ENCODE results near the gene USP34. TPM values are rescaled to one million over a fixed set of nuclear protein-coding genes. Genes with fewer than 3 reads are reported as not detected.

Gene USP34
- total and polyA plus RNA-seq, 4 donors, result 13.4 to 82.7 (median 51.1) TPM

GRCh38 chr2:61420991-61421544, 49.8 kb downstream of the USP34 start:
- TF ChIP-seq JUND (IDR thresholded peaks at IDR 0.05), result no peak
- no peak for TF ChIP-seq TAF1 (conservative IDR thresholded peaks at IDR 0.05)
- no peak for TF ChIP-seq HNF4A (conservative IDR thresholded peaks at IDR 0.05)
- TF ChIP-seq RAD21 (IDR thresholded peaks at IDR 0.05), result no peak
- no peak for TF ChIP-seq MAX (IDR thresholded peaks at IDR 0.05)
- no peak for TF ChIP-seq CTCF (IDR thresholded peaks at IDR 0.05; ENCODE audit: low read depth, low read length, missing input control)
- no peaks in the 10 kb centered on the region for H3K36me3 ChIP-seq (ENCODE audit: control insufficient read depth in 4 of 4, insufficient read depth in 3 of 4, low read depth in 1 of 4, low read length in 3 of 4)
- H3K27ac ChIP-seq (ENCODE audit: low read depth in 1 of 2, low read length in 2 of 2), result no peak overlapping the region
- H3K4me1 ChIP-seq (ENCODE audit: control insufficient read depth in 4 of 4, insufficient read depth in 4 of 4, low read length in 3 of 4), result peaks cover 1 to 20% (median 13%) of the 10 kb centered on the region in 4 donors
- no peak for DNase-seq (ENCODE audit: low spot score)
- WGBS, result 81% methylated on average over 3 of the region's 3 CpGs
- no peaks in the 10 kb centered on the region for H3K9me3 ChIP-seq (ENCODE audit: control insufficient read depth in 4 of 4, low read length in 3 of 4)
- no peak overlapping the region for H3K9ac ChIP-seq (ENCODE audit: low read depth in 1 of 2, low read length in 2 of 2)
- H3K27me3 ChIP-seq (ENCODE audit: control insufficient read depth in 4 of 4, insufficient read depth in 4 of 4, low read length in 3 of 4), result no peaks in the 10 kb centered on the region
- no peak overlapping the region for H3K4me3 ChIP-seq (ENCODE audit: low read depth in 1 of 3, low read length in 3 of 3)

GRCh38 chr2:61419570-61419969, 51.3 kb downstream of the USP34 start:
- Histone ChIP-seq H3K9me3 (ENCODE audit: control insufficient read depth in 4 of 4, low read length in 3 of 4) (no peaks in the 10 kb centered on the region), H3K4me1 (ENCODE audit: control insufficient read depth in 4 of 4, insufficient read depth in 4 of 4, low read length in 3 of 4) (peaks cover 1 to 20% (median 12%) of the 10 kb centered on the region in 4 donors), H3K27me3 (ENCODE audit: control insufficient read depth in 4 of 4, insufficient read depth in 4 of 4, low read length in 3 of 4) (no peaks in the 10 kb centered on the region), H3K36me3 (ENCODE audit: control insufficient read depth in 4 of 4, insufficient read depth in 3 of 4, low read depth in 1 of 4, low read length in 3 of 4) (no peaks in the 10 kb centered on the region), H3K27ac (ENCODE audit: low read depth in 1 of 2, low read length in 2 of 2) (no peak overlapping the region), H3K9ac (ENCODE audit: low read depth in 1 of 2, low read length in 2 of 2) (no peak overlapping the region), H3K4me3 (ENCODE audit: low read depth in 1 of 3, low read length in 3 of 3) (no peak overlapping the region)
- TF ChIP-seq GABPA (IDR thresholded peaks at IDR 0.05 in 1 of 2, conservative IDR thresholded peaks at IDR 0.05 in 1 of 2) (no peak), ATF3 (IDR thresholded peaks at IDR 0.05) (no peak), FOXA1 (IDR thresholded peaks at IDR 0.05) (no peak), SP1 (IDR thresholded peaks at IDR 0.05) (no peak), FOXA2 (IDR thresholded peaks at IDR 0.05) (peak; percentile 30), RAD21 (IDR thresholded peaks at IDR 0.05) (peak in 1 of 2 donors; percentile 14)
- DNase-seq (ENCODE audit: low spot score), result no peak

- no peaks in the 10 kb centered on the region for H3K27me3 ChIP-seq (ENCODE audit: control insufficient read depth in 4 of 4, insufficient read depth in 4 of 4, low read length in 3 of 4)
- no peak for DNase-seq (ENCODE audit: low spot score)
- no peak overlapping the region for H3K27ac ChIP-seq (ENCODE audit: low read depth in 1 of 2, low read length in 2 of 2)
- TF ChIP-seq RXRA (IDR thresholded peaks at IDR 0.05) (no peak), RAD21 (IDR thresholded peaks at IDR 0.05) (no peak), FOXA2 (IDR thresholded peaks at IDR 0.05) (no peak), EGR1 (IDR thresholded peaks at IDR 0.05; ENCODE audit: low read depth in 2 of 2) (no peak), TAF1 (conservative IDR thresholded peaks at IDR 0.05) (no peak), FOXA1 (IDR thresholded peaks at IDR 0.05) (no peak), GABPA (IDR thresholded peaks at IDR 0.05 in 1 of 2, conservative IDR thresholded peaks at IDR 0.05 in 1 of 2) (no peak), SP1 (IDR thresholded peaks at IDR 0.05) (no peak), JUND (IDR thresholded peaks at IDR 0.05) (no peak), MAX (IDR thresholded peaks at IDR 0.05) (no peak), HNF4G (IDR thresholded peaks at IDR 0.05) (no peak), REST (IDR thresholded peaks at IDR 0.05) (no peak), HNF4A (conservative IDR thresholded peaks at IDR 0.05) (no peak), CTCF (IDR thresholded peaks at IDR 0.05; ENCODE audit: low read depth, low read length, missing input control) (no peak), YY1 (IDR thresholded peaks at IDR 0.05) (no peak), NR2F2 (IDR thresholded peaks at IDR 0.05) (no peak)
- no peaks in the 10 kb centered on the region for H3K36me3 ChIP-seq (ENCODE audit: control insufficient read depth in 4 of 4, insufficient read depth in 3 of 4, low read depth in 1 of 4, low read length in 3 of 4)
- peaks cover 1 to 20% (median 12%) of the 10 kb centered on the region in 4 donors for H3K4me1 ChIP-seq (ENCODE audit: control insufficient read depth in 4 of 4, insufficient read depth in 4 of 4, low read length in 3 of 4)
- no peak overlapping the region for H3K9ac ChIP-seq (ENCODE audit: low read depth in 1 of 2, low read length in 2 of 2)
- 89% methylated on average over 5 of the region's 5 CpGs for WGBS
- no peaks in the 10 kb centered on the region for H3K9me3 ChIP-seq (ENCODE audit: control insufficient read depth in 4 of 4, low read length in 3 of 4)
- no peak overlapping the region for H3K4me3 ChIP-seq (ENCODE audit: low read depth in 1 of 3, low read length in 3 of 3)
These were observed 51.8 kb downstream of the USP34 start for GRCh38 chr2:61419129-61419528.

Measured in liver (tissue), 9 donors.